Hematopoietic multipotent progenitor cell (in vitro differentiated cells): ENCODE measurements around the gene CRY2. TPM values are rescaled to one million over a fixed set of nuclear protein-coding genes. Genes with fewer than 3 reads are reported as not detected.

ENCODE experiments used
- DNase-seq, 3 donors: peaks; one replicate each; pipeline ENCODE4 v3.0.0-alpha.2; 2011 to 2015; ENCODE audit warnings: low read depth in 2 of 3, low spot score in 2 of 3
- total RNA-seq: library from RNA; depleted of rRNA; stranded (reverse); fragments of >200 nt; gene quantifications from one replicate; pipeline ENCODE4 v1.2.3, GENCODE V29; 2012

The CRY2 gene
- total RNA-seq, 1 donor: 32.3 TPM

- peak in 2 of 3 donors; percentile 40 to 58 for DNase-seq
These were observed 25.5 kb downstream of the CRY2 start for GRCh38 chr11:45872651-45873356.

DNA sequence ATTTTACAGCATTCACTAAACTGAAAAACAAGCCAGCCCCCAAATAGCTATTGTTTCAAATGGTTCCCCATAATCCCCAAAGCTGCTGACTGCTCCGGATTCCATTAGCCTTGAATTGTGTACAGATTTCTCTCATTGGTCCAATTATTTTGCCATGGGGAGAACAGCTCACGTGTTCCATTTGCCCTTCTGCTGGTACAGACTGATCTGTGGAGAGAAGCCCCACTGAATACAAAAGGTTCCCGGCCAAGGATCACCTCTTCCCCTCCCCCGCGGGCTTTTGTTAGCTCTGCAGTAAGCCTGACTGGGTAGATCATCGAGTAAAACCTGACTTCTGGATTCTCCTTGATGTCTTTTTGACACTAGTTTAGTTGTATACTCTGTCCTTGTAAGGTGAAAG is 29.1 kb downstream of the CRY2 start:
- DNase-seq: no peak

- no peak for DNase-seq
These were observed 29.9 kb downstream of the CRY2 start for GRCh38 chr11:45877221-45877620.

DNA sequence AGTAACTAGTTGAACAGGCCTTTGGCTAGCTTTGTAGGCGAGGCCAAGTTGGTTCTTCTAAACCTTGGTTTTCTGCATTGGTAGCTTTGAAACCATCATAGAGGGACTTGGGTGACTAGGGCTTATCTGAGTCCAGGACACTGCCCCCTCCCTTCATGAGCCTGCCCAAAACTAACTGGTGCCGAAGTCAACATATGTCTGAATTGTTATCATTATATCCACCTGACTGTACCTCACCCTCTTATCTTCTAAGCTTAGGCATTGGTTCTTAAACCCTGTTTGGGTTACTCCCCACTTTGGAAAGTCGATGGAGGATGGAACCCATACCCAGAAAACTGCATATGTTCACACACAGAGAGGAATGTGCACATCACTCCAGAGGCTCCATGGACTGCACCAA is 30.6 kb downstream of the CRY2 start:
- DNase-seq: no peak

DNA sequence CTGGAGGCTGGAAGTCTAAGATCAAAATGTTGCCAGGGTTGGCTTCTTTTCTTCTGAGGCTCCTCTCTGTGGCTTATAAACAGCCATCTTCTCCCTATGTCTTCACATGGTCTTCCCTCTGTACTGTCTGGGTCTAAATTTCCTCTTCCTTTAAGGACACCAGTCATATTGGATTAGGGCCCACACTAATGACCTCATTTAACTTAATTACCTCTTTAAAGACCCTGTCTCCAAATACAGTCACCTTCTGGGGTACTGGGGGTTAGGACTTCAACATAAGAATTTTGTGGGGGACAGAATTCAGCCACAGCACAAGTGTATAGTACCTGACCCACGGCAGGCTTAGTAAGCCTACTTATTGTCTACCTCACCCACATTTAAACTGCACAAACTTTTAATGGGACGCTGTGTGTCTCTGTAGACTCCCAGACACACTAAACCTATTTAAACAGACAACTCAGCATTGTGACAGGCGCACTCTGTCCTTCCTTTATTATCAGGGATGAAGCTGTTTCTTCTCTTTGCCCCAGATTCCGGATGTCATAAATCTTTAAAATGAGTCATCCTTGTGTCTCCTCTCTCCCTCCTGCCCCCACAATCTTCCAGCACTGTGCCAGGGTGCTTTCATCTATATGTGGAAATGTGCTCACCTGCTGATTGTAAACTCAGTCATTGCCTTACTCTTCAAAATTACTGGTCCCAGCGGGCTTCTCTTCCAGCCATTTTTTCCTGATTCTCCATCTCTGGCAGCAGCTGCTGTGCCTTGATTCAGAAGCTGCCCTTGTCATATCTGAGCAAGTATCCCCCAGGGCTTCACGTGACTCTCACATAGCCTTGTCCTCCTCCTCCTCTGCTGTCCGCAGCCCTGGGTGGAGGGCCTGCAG is 32.8 kb downstream of the CRY2 start:
- DNase-seq: no peak

GRCh38 chr11:45880772-45881570 is 33.7 kb downstream of the CRY2 start:
- no peak for DNase-seq

DNA sequence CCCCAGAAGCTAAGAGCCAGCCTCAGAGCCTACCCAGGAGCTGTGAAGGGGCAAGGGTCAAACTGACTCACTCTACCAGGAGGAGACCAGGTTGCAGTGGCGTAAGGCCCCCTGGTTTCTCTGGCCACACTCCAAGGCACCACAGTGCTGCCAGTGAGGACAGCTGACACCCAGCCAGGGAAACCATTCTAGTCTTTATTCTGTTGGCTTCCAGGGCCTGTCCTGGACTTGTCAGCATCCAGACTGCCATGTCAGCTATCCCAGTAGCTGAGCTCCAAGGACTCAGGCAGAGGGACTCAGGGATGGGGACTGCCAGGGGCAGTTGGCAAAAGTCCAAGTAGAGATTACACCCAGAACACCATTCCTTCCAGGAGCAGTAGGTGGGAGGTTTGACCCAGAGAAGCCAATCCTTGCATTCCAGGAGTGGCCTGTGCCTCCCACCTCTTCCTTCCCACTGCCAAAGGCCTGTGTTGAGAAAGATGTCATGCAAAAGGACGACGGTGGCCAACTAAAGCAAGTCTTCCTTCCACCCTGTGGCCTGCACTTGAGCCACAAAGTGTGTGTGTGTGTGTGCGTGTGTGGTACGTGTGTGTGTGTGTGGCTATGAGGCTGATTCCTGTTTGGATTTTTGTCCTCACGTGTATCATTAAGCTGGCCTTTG is 34.6 kb downstream of the CRY2 start:
- no peak for DNase-seq

GRCh38 chr11:45884596-45885185 is 37.4 kb downstream of the CRY2 start:
- DNase-seq: peak in 1 of 3 donors; percentile 17

- DNase-seq: peak; percentile 37 to 49 (median 39)
These were observed 38.1 kb downstream of the CRY2 start, which contains the start of gene MAPK8IP1 for GRCh38 chr11:45885274-45885920. MAPK8IP1 (plus strand) TSS chr11:45885651; CDS start chr11:45885821, 170 bp downstream.

GRCh38 chr11:45885921-45886721 is 38.8 kb downstream of the CRY2 start:
- DNase-seq: no peak

GRCh38 chr11:45886816-45887520 is 39.7 kb downstream of the CRY2 start:
- no peak for DNase-seq

DNA sequence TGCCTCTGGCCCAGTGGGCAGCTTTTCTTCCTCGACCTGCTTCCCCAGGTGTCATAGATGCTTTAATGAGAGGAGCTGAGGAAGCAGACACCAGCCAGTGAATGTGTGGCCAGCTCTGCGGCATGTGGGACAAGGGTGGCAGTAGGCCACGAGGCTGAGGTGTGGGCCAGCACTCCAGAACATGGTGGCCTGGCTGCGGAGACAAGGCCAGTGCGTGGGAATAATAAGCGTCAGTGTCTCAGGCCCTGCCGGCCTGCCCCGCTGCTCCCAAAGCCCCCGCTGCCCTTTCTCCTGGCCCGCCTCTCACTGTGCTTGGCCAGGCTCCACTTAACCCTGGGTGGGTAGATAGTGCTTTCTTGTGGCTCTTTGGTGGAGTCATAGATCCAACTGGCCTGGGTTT is 40.3 kb downstream of the CRY2 start:
- no peak for DNase-seq

DNA sequence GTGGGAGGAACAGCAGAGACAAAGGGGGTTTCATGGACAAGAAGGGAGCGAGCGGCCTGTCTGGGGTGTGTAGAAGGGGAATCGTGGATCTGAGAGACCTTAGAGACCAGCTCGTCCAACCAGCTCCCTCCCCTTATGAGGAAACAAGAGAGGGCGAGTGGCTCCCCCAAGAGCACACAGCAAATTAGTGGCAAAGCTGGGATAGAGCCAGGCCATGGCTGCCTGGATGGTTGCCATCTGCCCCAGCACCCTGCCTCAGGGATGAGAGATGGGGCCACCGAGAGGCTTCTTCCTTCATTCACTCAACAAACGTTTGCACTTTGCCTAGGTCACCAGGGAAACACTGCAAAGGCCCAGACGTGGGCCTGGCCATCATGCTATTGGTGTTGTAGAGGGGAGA is 42.3 kb downstream of the CRY2 start:
- DNase-seq: no peak

DNA sequence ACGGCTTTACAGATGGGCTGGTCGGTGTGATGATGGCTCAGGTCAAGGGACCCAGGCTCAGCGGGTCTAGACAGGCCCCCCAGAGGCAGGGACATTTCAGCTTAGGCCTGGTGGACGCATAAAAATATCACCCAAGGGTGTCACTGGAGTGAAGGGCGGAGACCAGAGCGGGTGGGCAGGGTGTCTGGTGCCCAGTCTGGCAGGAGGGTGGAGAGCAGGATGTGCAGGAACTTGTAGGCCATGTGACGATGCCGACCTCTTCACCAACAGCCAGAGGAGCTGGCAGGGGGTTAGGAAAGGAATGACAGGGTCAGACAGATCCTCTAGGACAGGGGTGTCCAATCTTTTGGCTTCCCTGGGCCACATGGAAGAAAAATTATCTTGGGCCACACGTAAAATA is 42.7 kb downstream of the CRY2 start:
- no peak for DNase-seq

DNA sequence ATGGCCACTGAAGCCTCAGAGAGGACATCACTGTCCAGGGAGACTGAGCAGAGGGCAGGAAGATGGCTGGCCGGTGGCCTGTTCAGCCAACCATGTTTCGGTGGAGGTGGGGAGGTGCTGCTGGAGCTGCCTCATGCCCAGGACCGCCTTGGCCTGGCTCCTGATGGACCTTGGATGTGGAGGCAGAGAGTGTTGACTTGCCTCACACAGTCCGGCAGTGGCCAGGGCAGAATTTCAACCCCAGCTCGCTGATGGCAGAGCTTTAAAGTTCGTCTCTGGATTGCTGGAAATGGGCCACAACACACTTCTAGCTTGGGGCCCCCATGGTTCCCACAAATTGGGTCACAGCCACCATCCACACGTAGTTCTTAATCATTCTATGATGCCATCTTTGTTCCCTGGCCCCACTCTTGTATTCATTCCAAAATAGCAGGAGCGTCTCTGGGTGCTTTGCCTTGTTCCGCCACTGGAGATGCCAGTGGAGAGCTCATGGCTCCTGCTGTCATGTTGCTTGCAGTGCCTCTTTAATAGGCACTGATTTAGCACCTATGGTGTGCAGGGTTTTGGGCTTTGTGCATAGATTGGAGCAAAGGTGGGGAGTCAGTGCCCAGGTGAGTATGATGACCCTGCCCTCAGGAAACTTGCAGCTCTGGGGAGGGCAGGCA is 43.7 kb downstream of the CRY2 start:
- no peak for DNase-seq

DNA sequence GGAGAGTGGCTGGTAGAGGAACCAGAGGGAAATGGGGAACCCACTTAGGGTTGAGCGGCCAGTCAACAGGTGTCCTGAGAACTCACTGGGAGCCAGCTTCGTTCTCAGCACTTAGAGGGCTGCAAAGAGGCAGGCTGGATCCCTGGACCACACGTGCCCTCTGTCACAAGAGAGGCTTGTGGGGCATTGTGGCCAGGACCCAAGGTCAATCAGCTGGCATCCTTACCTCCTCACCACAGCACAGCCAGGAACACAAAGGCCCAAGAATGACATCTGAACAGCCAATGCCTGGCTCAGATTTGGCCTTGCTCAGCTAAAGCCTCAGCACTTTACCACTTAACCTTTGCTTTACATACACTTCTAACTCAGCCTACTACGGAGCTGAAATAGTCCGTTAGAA is 45.6 kb downstream of the CRY2 start:
- DNase-seq: no peak

- no peak for DNase-seq
These were observed 47.4 kb downstream of the CRY2 start for GRCh38 chr11:45894555-45895247.
